GM12891 (cell line): Measurements from ENCODE around the gene BRD4.

Source experiments
- DNase-seq: peaks from one replicate; pipeline ENCODE4 v3.0.0; 2011; ENCODE audit warnings: low spot score; ENCODE audit not compliant: insufficient read length
- FAIRE-seq: peaks from 2 replicates; lab custom pipeline; 2011; peaks lifted over from hg19 to GRCh38; lab: Jason Lieb, UNC
- PAX5 ChIP-seq: IDR thresholded peaks from 2 replicates; pipeline ENCODE4 v1.6.1; 2011; ENCODE audit warnings: low read length, moderate library complexity, mild to moderate bottlenecking; ENCODE audit not compliant: insufficient read depth, severe bottlenecking
- POLR2A ChIP-seq: IDR thresholded peaks from 2 replicates; pipeline ENCODE4 v1.6.1; 2011; ENCODE audit warnings: low read depth, low read length, control low read depth
- POLR2AphosphoS5 ChIP-seq: IDR thresholded peaks from 2 replicates; pipeline ENCODE4 v1.6.1; 2011; ENCODE audit warnings: low read depth, low read length, control low read depth
- POU2F2 ChIP-seq: IDR thresholded peaks from 2 replicates; pipeline ENCODE4 v1.6.1; 2011; ENCODE audit warnings: low read depth, mild to moderate bottlenecking, control low read depth, low read length, moderate library complexity
- SPI1 ChIP-seq: IDR thresholded peaks from 2 replicates; pipeline ENCODE4 v1.6.1; 2011; ENCODE audit warnings: low read depth, low read length, control low read depth
- TAF1 ChIP-seq: IDR thresholded peaks from 2 replicates; pipeline ENCODE4 v1.6.1; 2011; ENCODE audit warnings: low read depth, low read length, control low read depth

BRD4 gene

DNA sequence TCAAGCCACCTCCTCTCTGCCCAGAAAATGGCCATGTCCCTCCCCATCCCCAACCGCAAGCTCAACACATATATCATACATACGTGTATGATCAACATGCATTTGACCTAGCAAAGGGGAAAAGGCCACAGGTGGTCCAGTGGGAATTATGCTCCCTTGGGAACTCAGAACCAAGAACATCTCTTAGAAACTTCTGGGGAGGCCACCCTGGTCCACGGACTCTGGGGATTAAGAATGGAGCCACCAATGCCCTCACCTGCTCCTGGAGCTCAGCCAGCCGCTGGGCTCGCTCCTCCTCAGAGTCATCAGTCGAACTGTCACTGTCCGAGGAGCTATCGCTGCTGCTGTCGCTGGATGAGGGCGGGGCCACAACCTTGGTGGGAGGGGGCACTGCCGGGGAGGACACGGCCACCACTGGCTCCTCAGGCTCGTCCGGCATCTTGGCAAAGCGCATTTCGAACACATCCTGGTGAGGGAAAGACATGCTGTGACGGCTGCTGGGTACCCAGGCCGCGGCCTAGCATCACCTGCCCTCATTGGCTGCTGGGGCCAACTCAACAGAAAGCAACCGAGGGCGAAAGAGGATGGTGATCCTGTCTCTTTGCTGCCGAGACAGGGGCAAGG is 75.5 kb downstream of the BRD4 start:
- FAIRE-seq (no peak), DNase-seq (no peak)
- no peak for TF ChIP-seq TAF1
- no peak for TF ChIP-seq POLR2A
- no peak for TF ChIP-seq PAX5
- TF ChIP-seq SPI1 = no peak
- no peak for TF ChIP-seq POLR2AphosphoS5
- TF ChIP-seq POU2F2 = no peak

GRCh38 chr19:15255359-15255990 is 76.9 kb downstream of the BRD4 start:
- FAIRE-seq = no peak
- TF ChIP-seq POU2F2 (no peak), POLR2AphosphoS5 (no peak), SPI1 (no peak), POLR2A (no peak), PAX5 (no peak), TAF1 (no peak)
- DNase-seq = no peak

GRCh38 chr19:15254547-15254946 is 77.8 kb downstream of the BRD4 start:
- no peak for FAIRE-seq
- no peak for DNase-seq
- TF ChIP-seq TAF1 = no peak
- no peak for TF ChIP-seq POLR2AphosphoS5
- no peak for TF ChIP-seq POU2F2
- TF ChIP-seq POLR2A = no peak
- no peak for TF ChIP-seq PAX5
- no peak for TF ChIP-seq SPI1

DNA sequence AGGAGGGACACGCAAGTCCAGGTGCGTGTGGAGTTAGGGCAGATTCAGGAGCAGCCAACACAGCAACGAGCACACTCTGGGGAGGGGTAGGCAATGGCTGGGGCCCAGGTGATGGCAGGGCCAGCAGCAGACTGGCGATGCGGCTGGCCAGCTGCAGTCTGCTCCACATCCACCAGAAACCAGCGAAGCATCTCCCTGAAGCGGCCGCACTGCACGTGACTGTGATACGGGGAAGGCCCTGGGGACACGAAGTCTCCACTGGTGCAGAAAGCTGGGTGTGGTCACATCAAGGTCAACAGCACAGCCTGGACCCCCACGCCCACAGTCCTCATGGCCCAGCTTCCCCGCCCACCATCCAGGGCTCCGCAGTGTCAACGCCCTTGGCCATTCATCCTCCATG is 78.8 kb downstream of the BRD4 start:
- FAIRE-seq = no peak

DNA sequence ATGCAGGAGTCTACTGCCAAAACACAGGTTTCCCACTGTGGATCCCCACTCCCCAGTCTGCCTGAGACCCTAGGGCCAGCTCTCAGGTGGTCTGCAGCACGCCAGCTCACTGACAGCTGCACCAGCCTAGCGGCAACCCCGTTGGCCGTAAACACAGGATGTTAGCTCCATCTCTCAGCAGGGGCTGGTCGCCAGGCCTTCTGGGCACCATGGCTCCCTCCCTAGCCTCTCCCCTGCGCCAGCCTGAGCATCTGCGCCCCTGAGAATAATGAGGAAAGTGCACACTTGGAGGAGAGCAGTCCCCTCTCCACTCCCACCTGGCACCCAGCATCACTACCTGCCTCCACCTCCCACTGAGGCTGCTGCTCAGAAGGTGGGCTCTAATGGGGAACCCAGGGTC is 79.3 kb downstream of the BRD4 start:
- TF ChIP-seq POU2F2 (no peak), TAF1 (no peak), SPI1 (no peak), POLR2A (no peak), PAX5 (no peak), POLR2AphosphoS5 (no peak)
- DNase-seq (no peak), FAIRE-seq (no peak)

More for the DNA sequence above, 78.8 kb downstream of the BRD4 start:
- no peak for DNase-seq
- TF ChIP-seq POLR2A (no peak), POLR2AphosphoS5 (no peak), POU2F2 (no peak), TAF1 (no peak), SPI1 (no peak)

DNA sequence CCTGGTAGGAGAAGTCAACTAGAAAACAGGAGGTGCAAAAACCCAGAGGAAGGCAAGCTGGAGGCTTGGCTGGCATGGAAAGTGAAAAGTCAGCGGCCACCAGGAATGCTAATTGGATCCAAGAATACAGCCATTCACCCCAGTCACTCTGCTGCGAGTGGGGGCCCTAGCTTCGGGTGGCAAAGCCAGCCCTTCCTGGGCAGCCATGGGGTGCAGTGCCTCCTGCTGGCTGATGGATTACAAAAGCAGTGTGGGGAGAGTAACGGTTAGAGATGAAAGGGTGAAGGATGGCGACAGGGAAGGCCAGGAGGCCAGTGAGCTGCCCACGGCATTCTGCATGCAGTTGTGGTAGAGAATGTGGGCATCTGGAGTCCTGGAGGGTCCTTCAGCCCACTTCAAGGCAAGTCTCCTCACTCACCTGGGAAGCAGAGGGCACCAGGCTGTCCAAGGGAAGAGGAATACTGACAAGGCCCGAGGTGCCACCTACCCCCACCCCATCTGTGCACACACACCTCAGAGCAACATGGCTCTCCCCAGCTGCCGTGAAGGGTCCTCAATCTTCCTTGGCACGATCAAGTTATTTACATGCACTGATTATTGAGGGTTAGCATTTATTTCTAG is 79.8 kb downstream of the BRD4 start:
- no peak for FAIRE-seq
- no peak for DNase-seq
- no peak for TF ChIP-seq PAX5
- no peak for TF ChIP-seq SPI1

GRCh38 chr19:15251749-15252397 is 80.5 kb downstream of the BRD4 start:
- DNase-seq = no peak
- FAIRE-seq = no peak

GRCh38 chr19:15251010-15251748 is 81.2 kb downstream of the BRD4 start:
- TF ChIP-seq POLR2AphosphoS5 (no peak), SPI1 (no peak), PAX5 (no peak), POLR2A (no peak), POU2F2 (no peak), TAF1 (no peak)
- FAIRE-seq = no peak
- DNase-seq = no peak

More at GRCh38 chr19:15251749-15252397, 80.5 kb downstream of the BRD4 start:
- TF ChIP-seq POLR2A (no peak), POLR2AphosphoS5 (no peak), POU2F2 (no peak), PAX5 (no peak), SPI1 (no peak), TAF1 (no peak)

- TF ChIP-seq POU2F2 (no peak), SPI1 (no peak), POLR2AphosphoS5 (no peak), PAX5 (no peak), POLR2A (no peak), TAF1 (no peak)
- no peak for DNase-seq
- no peak for FAIRE-seq
Observed at GRCh38 chr19:15250640-15250993, 81.7 kb downstream of the BRD4 start.
